KG1 (cell line): ENCODE data around the gene PTPN6.

Source experiments
- DNase-seq: peaks from one replicate; lab custom pipeline; 2025; lab: John Stamatoyannopoulos, UW

PTPN6 gene

GRCh38 chr12:6941782-6942181 is 9.4 kb upstream of the PTPN6 start:
- no peak for DNase-seq

- DNase-seq: no peak
These were observed 8.9 kb upstream of the PTPN6 start for GRCh38 chr12:6942331-6942665.

- DNase-seq: peak; percentile 89
These were observed 7.8 kb upstream of the PTPN6 start for GRCh38 chr12:6943389-6943721.

- DNase-seq: peak; percentile 89
These were observed 7.3 kb upstream of the PTPN6 start, which contains the start of the genes C12orf57 and RNU7-1 for GRCh38 chr12:6943722-6944380. Gene C12orf57 (plus strand): TSS chr12:6944022. CDS start chr12:6944122, 100 bp downstream. Gene RNU7-1 (plus strand): TSS chr12:6943816.

- DNase-seq: peak; percentile 83
These were observed 6.6 kb upstream of the PTPN6 start for GRCh38 chr12:6944381-6945186.

- no peak for DNase-seq
These were observed 5.5 kb upstream of the PTPN6 start for GRCh38 chr12:6945613-6946012.

GRCh38 chr12:6946033-6946919 is 4.9 kb upstream of the PTPN6 start:
- DNase-seq: no peak

- no peak for DNase-seq
These were observed 4.2 kb upstream of the PTPN6 start for GRCh38 chr12:6946920-6947374.

GRCh38 chr12:6947615-6948014 is 3.5 kb upstream of the PTPN6 start:
- DNase-seq: no peak

GRCh38 chr12:6948873-6949594 is 2.1 kb upstream of the PTPN6 start:
- DNase-seq: no peak

GRCh38 chr12:6950401-6950801 is 755 bp upstream of the PTPN6 start:
- DNase-seq: peak; percentile 26

- no peak for DNase-seq
These were observed 480 bp downstream of the PTPN6 start for GRCh38 chr12:6951551-6952120.

- no peak for DNase-seq
These were observed 1.1 kb downstream of the PTPN6 start for GRCh38 chr12:6952121-6952862.

GRCh38 chr12:6952863-6953441 is 1.8 kb downstream of the PTPN6 start:
- no peak for DNase-seq

- peak; percentile 93 for DNase-seq
These were observed 2.5 kb downstream of the PTPN6 start for GRCh38 chr12:6953442-6954315.

GRCh38 chr12:6954316-6955107 is 3.4 kb downstream of the PTPN6 start:
- no peak for DNase-seq

GRCh38 chr12:6955108-6956020 is 4.2 kb downstream of the PTPN6 start:
- DNase-seq: no peak
